H54 (cell line): Measurements from ENCODE around the gene KTN1.

Source experiments
- DNase-seq: peaks from one replicate; pipeline ENCODE4 v3.0.0; 2011; ENCODE audit warnings: low spot score, mixed read lengths; ENCODE audit not compliant: insufficient read length
- FAIRE-seq: peaks from 3 replicates; lab custom pipeline; 2011; peaks lifted over from hg19 to GRCh38; lab: Jason Lieb, UNC
- POLR2A ChIP-seq: IDR thresholded peaks from 2 replicates; pipeline ENCODE4 v1.6.1; 2011; ENCODE audit warnings: low read depth, mild to moderate bottlenecking, low read length

KTN1 gene

DNA sequence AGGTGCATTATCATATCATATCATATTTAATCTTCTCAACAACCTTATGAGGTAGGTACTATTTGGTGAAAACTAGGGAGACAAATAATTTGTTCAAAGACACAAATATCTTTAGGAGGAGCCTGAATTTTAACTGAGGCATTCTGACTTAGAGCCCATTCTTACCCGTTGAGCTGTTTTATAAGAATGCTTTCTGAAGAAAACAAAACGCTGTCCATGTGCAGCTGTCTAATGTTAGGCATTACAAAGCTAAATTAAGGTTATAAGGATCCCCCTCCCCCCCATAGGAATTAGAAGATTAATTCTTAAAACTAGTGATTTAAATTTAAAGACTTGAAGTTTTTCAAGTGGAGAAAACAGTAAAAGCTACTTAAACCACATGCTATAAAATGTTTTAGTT lies 6.4 kb downstream of the KTN1 start:
- no peak for TF ChIP-seq POLR2A
- no peak for DNase-seq
- no peak for FAIRE-seq

DNA sequence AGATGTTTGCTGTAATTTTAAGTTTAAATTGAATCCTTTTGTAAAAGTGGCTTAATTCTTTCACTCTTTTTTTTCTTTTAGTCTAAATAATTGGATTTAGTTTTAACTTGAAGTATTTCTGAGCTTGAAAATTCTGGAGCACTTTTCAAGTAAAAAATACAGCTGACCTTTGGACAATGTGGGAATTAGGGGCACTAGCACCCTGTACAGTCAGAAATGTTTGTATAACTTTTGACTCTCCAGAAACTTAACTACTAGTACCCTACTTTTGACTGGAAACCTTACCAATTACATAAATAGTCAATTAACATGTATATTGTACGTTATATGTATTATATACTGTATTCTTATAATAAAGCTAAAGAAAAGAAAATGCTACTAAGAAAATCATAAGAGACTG lies 7.8 kb downstream of the KTN1 start:
- no peak for TF ChIP-seq POLR2A
- FAIRE-seq (no peak), DNase-seq (no peak)

DNA sequence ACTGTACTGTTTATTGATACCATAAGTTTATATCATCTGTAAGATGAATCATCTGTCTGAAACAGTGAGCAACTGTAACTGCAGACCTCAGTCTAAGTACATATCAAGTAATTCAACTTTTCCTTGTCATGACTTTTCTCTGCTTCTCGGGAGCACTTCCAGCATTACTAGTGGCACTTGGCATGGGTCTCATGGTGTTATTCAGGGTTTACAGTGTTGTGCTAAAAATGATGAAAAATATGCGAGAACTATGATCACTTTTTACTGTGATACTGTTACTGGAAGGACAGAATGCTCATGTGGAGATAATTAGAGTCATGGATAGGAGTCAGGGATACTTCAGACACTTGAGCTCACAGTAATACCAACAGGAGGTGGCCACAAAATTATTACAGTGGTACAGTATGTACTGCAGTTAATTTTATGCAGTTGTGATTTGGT lies 8.3 kb downstream of the KTN1 start:
- FAIRE-seq, result peak; percentile 83
- DNase-seq, result no peak
- TF ChIP-seq POLR2A, result no peak

DNA sequence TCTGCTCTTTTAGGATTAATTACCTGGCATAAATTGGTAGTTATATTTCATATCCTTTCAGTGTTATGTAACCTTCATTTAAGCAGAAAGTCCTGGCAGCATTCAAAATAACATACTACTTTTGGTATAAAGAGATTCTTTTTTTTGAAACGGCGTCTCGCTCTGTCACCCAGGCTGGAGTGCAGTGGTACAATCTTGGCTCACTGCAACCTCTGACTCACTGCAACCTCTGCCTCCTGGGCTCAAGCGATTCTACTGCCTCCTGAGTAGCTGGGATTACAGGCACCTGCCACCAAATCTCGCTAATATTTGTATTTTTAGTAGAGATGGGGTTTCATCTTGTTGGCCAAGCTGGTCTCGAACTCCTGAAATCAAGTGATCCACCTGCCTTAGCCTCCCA lies 9.2 kb downstream of the KTN1 start:
- DNase-seq (no peak), FAIRE-seq (no peak)
- TF ChIP-seq POLR2A, result no peak

DNA sequence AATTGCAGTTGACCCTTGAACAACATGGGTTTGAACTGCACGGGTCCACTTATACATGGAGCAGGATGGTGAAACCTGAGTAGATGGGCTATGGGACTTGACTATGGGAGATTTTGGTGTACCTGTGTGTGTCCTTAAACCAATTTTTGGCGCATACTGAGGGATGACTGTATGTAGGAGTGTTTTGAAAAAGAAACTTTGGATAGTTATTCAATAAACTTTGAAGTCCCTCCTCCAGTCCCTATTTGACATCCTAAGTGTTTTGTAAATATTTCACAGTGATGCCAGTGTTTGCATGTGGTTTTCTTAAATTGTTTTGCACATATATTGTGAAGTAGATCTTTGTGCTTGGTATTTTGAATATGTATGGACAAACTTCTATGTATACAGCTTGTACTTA lies 12.4 kb downstream of the KTN1 start:
- DNase-seq (no peak), FAIRE-seq (no peak)
- TF ChIP-seq POLR2A, result no peak

DNA sequence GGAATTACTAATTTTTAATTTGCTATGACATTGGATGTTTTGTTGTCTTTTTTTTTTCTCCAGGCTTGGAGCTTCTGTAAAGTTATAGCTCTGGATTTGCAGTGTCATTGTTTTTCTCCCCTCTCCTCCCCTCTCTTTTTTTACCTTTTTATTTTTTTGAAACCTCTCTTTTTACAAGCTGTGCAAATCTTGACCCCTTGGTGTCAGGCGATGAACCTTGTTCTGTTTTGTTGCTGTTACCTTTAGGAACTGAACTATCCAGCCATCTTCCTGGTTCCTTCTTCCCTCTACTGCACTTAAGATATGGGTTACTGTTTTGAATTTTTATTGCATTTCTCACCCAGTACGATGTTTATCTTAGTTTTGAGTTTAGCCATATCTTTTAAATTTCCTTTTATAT lies 13.7 kb downstream of the KTN1 start:
- no peak for DNase-seq
- FAIRE-seq, result no peak
- TF ChIP-seq POLR2A, result no peak

DNA sequence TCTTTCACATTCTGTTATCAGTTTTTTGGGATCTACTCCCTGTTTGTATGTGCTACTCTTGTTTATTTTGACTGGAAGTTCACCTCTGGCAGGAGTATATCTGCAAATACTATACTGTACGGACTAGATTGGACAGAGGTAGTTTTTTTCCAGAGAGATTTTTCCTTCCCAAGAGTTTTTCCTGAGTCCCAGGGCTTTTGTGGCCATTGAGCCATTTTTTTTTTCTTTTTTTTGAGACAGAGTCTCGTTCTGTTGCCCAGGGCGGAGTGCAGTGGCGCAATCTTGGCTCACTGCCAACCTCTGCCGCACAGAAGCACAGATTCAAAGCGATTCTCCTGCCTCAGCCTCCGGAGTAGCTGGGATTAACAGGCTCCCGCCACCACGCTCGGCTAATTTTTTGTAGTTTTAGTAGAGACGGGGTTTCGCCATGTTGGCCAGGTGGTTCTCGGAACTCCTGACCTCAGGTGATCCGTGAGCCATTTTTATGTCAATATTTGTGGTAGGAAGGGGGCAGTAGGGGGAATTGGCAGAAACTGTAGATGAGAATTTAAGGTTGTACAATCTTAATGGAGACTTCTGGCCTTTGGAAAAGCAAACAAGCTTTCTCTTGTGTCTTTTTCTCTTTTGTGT lies 19.4 kb downstream of the KTN1 start:
- FAIRE-seq (no peak), DNase-seq (no peak)
- TF ChIP-seq POLR2A, result no peak

DNA sequence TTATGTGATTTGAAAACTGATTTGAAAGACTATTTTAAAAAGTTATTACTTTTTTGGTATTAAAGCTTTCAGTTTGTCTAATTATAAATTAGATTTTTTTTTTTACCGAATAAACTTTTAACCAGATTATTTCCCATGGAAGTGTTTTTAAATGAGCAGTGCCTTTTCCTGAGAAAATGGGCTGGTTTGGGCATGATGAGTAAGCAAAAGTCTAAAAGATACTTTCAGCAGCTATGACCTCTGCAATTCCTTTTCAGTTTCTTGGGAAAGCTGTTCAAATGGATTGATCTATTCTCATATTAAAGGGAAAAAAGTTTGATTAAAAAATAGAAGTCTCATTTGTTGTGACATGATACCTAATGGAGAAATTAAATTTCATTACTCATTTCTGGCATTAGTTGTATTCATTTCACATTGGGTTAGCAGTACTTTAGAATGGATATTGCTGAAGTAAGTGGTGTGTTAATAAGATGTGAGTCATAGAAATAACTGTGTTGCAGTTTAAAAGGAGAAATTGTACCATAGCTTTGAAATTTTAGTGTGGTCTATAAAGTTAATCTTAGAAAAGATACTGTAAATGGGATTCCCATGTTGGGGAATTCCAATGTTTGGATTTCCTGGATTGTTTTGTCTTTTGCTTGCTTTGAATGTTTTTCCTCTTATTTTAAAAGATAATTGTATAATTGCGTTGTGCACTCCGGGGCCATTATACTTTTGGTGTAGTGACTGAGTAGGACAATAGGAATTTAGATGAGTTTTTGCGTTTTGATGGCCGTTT lies 21.0 kb downstream of the KTN1 start:
- DNase-seq (no peak), FAIRE-seq (peak; percentile 69)
- no peak for TF ChIP-seq POLR2A

DNA sequence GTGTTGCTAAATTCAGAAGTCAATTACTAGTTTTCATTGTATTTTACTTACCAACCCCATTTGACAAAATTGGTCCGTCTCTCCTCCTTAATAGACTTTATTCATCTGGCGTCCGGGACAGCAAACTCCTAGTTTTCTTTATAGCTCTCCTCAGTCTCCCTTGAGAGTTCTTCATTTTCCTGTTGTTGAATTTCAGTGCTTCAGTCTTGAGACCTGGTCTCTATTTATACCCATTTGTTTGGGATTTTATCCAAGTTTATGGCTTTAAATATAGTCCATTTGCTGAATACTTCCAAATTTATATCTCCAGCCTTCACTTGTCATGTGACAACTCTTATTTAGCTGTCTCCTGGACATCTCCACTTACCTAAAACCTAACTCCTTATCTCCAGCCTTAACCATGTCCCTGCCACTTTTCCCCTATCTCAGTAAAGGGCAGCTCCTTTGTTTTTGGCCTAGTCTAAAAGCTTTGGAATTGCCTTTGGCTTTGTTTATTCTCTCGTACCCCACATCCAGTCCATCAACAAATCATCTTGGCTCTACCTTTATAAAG lies 23.5 kb downstream of the KTN1 start:
- FAIRE-seq (no peak), DNase-seq (no peak)
- TF ChIP-seq POLR2A, result no peak

DNA sequence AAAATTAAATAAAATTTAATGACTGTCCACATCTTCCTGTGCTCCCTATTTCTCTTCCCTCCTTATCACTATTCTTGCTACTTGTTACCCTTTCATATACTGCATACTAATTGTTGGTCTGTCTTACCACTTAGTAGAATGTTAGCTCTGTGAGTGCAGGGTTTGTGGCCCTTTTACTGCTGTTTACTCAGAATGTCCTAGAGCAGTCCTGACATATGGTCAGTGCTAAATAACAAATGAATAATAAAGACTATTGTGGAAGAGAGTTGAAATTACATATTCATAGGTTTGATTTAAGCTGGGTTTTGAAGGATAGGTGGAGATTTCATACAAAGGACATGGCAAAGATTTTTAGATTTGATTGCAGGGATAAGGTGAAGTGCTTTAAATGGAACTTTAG lies 24.5 kb downstream of the KTN1 start:
- DNase-seq (no peak), FAIRE-seq (no peak)
- no peak for TF ChIP-seq POLR2A

DNA sequence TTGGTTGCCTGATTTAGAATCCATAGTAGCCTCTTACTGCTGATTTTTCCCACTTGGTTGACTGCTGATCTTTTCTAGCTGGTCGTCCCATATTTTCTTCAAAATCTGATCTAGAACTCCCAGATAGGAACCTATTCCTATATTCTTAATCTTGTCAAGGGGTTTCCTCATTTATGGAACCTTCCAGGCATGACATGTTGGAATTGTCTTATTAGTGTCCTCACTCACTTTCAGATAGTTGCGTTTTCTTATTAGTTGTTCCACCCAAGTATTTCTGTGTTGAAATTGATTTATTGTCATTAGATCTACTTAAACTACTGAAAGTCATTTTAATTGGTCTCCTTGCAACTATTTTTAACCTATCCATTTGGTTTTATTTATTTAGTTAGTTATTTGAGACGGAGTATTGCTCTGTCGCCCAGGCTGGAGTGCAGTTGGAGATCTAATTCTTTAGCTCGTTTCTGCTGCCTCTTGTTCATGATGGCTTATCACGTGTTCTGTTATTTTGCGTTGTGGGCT lies 25.0 kb downstream of the KTN1 start:
- FAIRE-seq, result no peak
- DNase-seq, result no peak
- no peak for TF ChIP-seq POLR2A

DNA sequence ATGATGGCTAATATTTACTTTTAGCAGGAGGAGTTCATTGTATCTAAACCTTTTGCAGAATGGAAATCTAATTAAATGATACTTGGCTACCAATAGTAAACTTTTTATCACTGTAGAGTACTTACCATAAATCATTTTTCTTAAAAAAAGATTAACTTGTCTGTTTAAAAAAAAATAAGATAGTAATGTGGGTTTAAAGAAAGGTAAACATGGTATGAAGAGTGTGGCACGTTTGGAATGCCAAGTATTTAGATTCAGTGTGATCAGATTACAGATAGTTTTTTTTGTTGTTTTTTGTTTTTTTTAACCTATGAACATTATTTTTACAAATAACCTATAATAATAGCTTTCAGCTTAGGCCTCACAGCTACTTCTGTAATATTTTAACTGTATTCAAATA lies 25.8 kb downstream of the KTN1 start:
- no peak for FAIRE-seq
- no peak for TF ChIP-seq POLR2A

DNA sequence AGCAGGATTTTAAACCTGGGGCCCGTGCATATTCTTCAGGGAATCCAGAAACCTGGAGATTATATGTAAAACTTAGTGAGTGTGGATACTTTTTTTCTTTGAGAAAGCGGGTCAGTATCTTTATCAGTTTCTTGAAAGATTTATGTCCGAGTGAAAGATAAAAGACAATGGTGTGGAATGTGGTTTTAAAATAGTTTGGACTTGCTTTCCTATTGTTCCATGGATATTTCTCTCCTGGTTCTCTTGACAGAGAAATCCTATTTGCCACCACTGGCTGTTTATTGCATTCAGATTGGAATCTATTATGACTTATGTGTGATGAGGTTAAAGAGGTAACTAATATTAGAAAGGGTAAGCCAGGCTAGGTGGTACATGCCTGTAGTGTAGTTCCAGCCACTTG lies 27.4 kb downstream of the KTN1 start:
- no peak for DNase-seq
- FAIRE-seq, result no peak
- TF ChIP-seq POLR2A, result no peak

More for the DNA sequence above, 25.8 kb downstream of the KTN1 start:
- DNase-seq, result no peak

DNA sequence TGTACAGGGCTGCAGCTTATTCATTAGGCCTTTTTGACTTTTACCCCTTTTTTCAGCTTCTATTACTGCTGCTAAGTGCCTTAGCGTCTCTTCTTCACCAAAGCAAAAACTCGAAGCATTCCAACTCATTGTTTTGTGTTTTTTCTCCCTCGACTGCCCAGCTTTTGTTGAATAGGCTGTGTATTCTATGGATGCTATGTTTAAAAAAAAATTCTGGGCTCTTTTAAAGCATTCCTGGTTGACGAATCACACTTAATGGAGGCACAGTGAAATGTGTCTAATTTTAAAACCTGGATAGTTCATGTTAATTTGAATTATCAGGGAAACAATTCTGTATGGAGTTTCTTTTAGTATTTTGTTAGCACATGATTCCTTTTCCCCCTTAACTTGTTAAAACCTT lies 29.7 kb downstream of the KTN1 start:
- TF ChIP-seq POLR2A, result no peak
- DNase-seq (no peak), FAIRE-seq (no peak)

DNA sequence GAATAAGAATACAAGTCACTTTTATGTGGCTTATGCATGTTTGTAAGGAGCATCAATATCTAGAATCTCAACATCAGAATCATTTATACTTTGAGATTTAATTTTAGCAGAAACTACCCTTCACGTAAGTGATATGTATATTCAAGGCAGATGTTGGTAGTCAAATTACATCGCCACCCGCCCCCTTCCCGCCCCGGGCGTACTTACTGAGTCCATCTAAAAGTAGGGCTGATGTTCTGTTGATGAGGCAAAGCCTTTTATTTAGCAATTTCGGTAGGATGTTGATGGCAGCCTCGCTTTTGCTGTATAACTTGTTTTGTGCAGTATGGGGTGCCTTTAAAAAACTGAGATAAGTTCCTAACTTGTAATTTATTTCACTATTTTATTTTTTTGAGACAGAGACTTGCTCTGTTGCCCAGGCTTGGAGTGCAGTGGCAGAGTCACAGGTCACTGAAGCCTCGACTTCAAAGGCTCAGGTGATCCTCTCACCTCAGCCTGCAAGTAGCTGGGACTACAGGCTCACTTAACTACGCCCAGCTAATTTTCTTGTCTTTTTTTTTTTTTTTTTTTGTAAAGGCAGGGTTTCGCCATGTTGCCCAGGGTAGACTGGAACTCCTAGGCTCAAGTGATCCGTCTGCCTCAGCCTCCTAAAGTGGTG lies 30.8 kb downstream of the KTN1 start:
- TF ChIP-seq POLR2A, result no peak
- DNase-seq (no peak), FAIRE-seq (no peak)
